Measurements from ENCODE around the gene INHBE.

The INHBE gene

GRCh38 chr12:57461276-57461916 is 6.3 kb downstream of the INHBE start:
- DNase-seq (ENCODE audit: low read depth), result no peak

- DNase-seq (ENCODE audit: low read depth), result no peak
Observed at GRCh38 chr12:57461917-57462250, 6.8 kb downstream of the INHBE start.

GRCh38 chr12:57462251-57462911 is 7.3 kb downstream of the INHBE start:
- DNase-seq (ENCODE audit: low read depth), result peak; percentile 89

GRCh38 chr12:57462912-57463253 is 7.8 kb downstream of the INHBE start:
- no peak for DNase-seq (ENCODE audit: low read depth)

GRCh38 chr12:57464569-57464968 is 9.5 kb downstream of the INHBE start:
- no peak for DNase-seq (ENCODE audit: low read depth)

GRCh38 chr12:57465030-57465746 is 10.1 kb downstream of the INHBE start:
- DNase-seq (ENCODE audit: low read depth), result no peak

- no peak for DNase-seq (ENCODE audit: low read depth)
Observed at GRCh38 chr12:57465747-57466505, 10.8 kb downstream of the INHBE start.

- no peak for DNase-seq (ENCODE audit: low read depth)
Observed at GRCh38 chr12:57467212-57467874, 12.2 kb downstream of the INHBE start.

GRCh38 chr12:57467915-57468314 is 12.8 kb downstream of the INHBE start:
- DNase-seq (ENCODE audit: low read depth), result no peak

GRCh38 chr12:57469296-57470164 is 14.4 kb downstream of the INHBE start:
- DNase-seq (ENCODE audit: low read depth), result no peak

- DNase-seq (ENCODE audit: low read depth), result no peak
Observed at GRCh38 chr12:57470286-57470969, 15.3 kb downstream of the INHBE start.

- DNase-seq (ENCODE audit: low read depth), result no peak
Observed at GRCh38 chr12:57470970-57471656, 16.0 kb downstream of the INHBE start.

- DNase-seq (ENCODE audit: low read depth), result no peak
Observed at GRCh38 chr12:57471661-57472060, 16.6 kb downstream of the INHBE start.

- DNase-seq (ENCODE audit: low read depth), result no peak
Observed at GRCh38 chr12:57472391-57472790, 17.3 kb downstream of the INHBE start.

- no peak for DNase-seq (ENCODE audit: low read depth)
Observed at GRCh38 chr12:57473392-57473791, 18.3 kb downstream of the INHBE start.

GRCh38 chr12:57473886-57474285 is 18.8 kb downstream of the INHBE start:
- DNase-seq (ENCODE audit: low read depth), result no peak

- no peak for DNase-seq (ENCODE audit: low read depth)
Observed at GRCh38 chr12:57474430-57474829, 19.3 kb downstream of the INHBE start.

- DNase-seq (ENCODE audit: low read depth), result no peak
Observed at GRCh38 chr12:57474862-57475261, 19.8 kb downstream of the INHBE start.

GRCh38 chr12:57475271-57476161 is 20.4 kb downstream of the INHBE start:
- no peak for DNase-seq (ENCODE audit: low read depth)
